Mesothelial cell of epicardium (in vitro differentiated cells): Measurements from ENCODE around the gene ST6GALNAC5. TPM values are rescaled to one million over a fixed set of nuclear protein-coding genes. Genes with fewer than 3 reads are reported as not detected.

Experiments used
- DNase-seq, 2 experiments: peaks; one replicate each; pipeline ENCODE4 v3.0.0; 2021; ENCODE audit warnings: low spot score in 2 of 2; ENCODE audit not compliant: unreplicated experiment in 2 of 2
- H3K27ac Mint-ChIP-seq: 2 replicates; pipeline ENCODE4 v1.8.0; 2021; ENCODE audit warnings: mixed read lengths
- H3K27me3 Mint-ChIP-seq: 2 replicates; pipeline ENCODE4 v1.8.0; 2021; ENCODE audit warnings: low read depth, mixed read lengths
- H3K36me3 Mint-ChIP-seq: 2 replicates; pipeline ENCODE4 v1.8.0; 2021; ENCODE audit warnings: mixed read lengths
- H3K4me1 Mint-ChIP-seq: 2 replicates; pipeline ENCODE4 v1.8.0; 2021; ENCODE audit warnings: mixed read lengths
- H3K4me3 Mint-ChIP-seq: 2 replicates; pipeline ENCODE4 v1.8.0; 2021; ENCODE audit warnings: mild to moderate bottlenecking, moderate library complexity, mixed read lengths
- H3K9me3 Mint-ChIP-seq: 2 replicates; pipeline ENCODE4 v1.8.0; 2021; ENCODE audit warnings: mixed read lengths
- total RNA-seq: library from RNA; stranded (reverse); gene quantifications from 3 replicates; pipeline ENCODE4 v1.2.1, GENCODE V29; 2021
- TF ChIP-seq, protein P1 (sequence below): fragments of 200-600 bp; sonication (generic); IDR thresholded peaks from one replicate; pipeline ENCODE4 v1.5.0; 2021; ENCODE audit warnings: antibody characterized with exemption; ENCODE audit not compliant: unreplicated experiment

The ST6GALNAC5 gene
- total RNA-seq, 1 donor from 2014 or later, result 16.7 TPM

DNA sequence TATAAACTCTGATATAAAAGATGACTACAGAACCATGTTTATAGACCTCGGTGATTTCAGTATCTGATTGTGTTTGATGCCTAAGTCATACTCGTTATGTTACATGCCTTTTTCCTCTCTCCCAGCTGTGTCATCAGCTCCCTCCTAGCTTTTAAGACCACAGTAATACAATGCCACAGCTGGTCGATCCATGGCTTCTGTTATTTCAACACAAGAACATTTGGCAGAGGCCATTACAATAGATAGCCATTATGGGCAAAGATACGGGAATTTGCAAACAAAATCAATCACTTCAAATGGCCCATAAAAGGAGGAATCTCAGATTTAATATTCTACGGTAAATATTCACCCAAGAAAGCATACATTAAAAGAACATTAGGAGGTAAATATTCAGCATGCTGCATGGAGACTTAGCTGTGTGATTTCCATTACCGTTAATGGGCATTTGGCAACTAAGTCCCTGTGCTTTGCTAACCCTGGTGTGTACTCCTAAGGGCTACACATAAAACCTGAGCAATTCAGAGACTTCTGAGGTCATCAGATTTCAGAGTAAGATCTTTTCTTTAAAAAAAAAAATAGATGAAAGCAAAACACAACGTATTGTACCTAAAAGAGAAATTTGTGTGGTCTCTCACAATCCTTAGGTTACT, 198.5 kb downstream of the ST6GALNAC5 start:
- Mint-ChIP-seq H3K9me3 (no peaks in the 10 kb centered on the region), H3K4me3 (no peak overlapping the region), H3K27me3 (peaks cover 1% of the 10 kb centered on the region)

DNA sequence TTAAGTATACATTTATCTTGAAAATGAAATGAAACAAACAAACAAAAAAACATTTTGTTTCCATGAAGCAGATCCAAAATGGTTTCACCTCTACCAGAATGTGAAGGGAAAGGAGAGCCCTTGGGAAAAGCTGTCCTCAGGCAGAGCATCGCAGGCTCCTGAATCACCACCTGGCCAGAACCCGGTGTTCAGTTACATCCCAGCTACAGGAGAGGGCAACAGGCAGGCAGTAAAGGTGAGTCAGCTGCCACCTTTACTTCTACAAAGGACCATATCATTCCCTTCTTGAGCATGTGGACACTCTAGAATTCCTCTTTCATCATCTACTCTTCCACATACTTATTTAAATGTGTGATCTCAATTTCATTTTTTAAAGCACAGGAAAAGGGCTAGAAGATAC, 200.7 kb downstream of the ST6GALNAC5 start:
- no peaks in the 10 kb centered on the region for H3K4me1 Mint-ChIP-seq

More for the DNA sequence above, 198.5 kb downstream of the ST6GALNAC5 start:
- TF ChIP-seq, protein P1, sequence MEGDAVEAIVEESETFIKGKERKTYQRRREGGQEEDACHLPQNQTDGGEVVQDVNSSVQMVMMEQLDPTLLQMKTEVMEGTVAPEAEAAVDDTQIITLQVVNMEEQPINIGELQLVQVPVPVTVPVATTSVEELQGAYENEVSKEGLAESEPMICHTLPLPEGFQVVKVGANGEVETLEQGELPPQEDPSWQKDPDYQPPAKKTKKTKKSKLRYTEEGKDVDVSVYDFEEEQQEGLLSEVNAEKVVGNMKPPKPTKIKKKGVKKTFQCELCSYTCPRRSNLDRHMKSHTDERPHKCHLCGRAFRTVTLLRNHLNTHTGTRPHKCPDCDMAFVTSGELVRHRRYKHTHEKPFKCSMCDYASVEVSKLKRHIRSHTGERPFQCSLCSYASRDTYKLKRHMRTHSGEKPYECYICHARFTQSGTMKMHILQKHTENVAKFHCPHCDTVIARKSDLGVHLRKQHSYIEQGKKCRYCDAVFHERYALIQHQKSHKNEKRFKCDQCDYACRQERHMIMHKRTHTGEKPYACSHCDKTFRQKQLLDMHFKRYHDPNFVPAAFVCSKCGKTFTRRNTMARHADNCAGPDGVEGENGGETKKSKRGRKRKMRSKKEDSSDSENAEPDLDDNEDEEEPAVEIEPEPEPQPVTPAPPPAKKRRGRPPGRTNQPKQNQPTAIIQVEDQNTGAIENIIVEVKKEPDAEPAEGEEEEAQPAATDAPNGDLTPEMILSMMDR, result no peak
- DNase-seq, result no peak
- Mint-ChIP-seq H3K36me3 (no peaks in the 10 kb centered on the region), H3K4me1 (no peaks in the 10 kb centered on the region), H3K27ac (no peak overlapping the region)

DNA sequence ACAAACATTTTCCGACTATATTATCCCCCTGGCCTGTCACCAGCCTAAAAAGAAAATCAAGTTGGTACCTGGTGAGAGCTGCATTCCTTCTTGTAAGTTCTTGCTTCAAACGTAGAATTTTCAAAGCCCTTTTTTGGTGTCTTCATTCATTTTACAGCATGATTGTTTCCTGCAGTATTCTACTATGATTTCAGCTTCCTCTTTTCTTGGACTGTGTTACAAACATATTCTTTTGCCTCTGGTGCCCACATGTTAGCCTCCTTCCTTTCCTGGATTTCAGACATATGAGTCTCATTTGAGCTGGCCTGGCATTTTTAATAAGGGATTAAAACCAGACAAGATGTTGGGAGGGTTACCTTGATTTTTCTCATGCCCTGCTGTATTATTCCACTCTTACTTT, 209.5 kb downstream of the ST6GALNAC5 start:
- DNase-seq, result no peak
- Mint-ChIP-seq H3K36me3 (no peaks in the 10 kb centered on the region), H3K4me1 (no peaks in the 10 kb centered on the region), H3K9me3 (peaks cover 15% of the 10 kb centered on the region), H3K27ac (no peak overlapping the region), H3K27me3 (no peaks in the 10 kb centered on the region), H3K4me3 (no peak overlapping the region)
- TF ChIP-seq, protein P1, result no peak

More for the DNA sequence above, 200.7 kb downstream of the ST6GALNAC5 start:
- no peak for DNase-seq
- H3K9me3 Mint-ChIP-seq, result peaks cover under 1% of the 10 kb centered on the region
- H3K36me3 Mint-ChIP-seq, result no peaks in the 10 kb centered on the region
- TF ChIP-seq, protein P1, result no peak
- H3K27ac Mint-ChIP-seq, result no peak overlapping the region
- peaks cover 1% of the 10 kb centered on the region for H3K27me3 Mint-ChIP-seq
- no peak overlapping the region for H3K4me3 Mint-ChIP-seq

DNA sequence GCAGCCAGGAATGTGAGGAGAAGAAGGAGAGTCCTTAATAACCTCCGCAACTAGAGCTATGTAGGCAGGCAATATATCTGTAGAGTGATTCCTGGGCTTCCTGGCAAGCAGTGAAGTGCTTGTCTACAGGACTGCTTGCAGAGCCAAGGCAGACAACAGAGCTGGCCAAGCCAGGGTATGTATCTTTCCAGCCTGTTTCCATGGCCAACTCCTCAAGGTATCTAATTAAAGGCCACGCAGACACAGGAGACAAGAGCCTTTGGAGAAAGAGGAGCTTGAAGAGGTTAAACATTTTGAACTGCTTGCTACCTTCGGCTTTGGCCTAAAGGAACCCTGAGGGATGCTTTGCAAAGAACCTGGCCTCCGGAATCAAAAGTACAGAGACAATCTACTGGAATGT, 214.6 kb downstream of the ST6GALNAC5 start:
- Mint-ChIP-seq H3K4me1 (no peaks in the 10 kb centered on the region), H3K36me3 (peaks cover 8% of the 10 kb centered on the region), H3K27ac (no peak overlapping the region), H3K27me3 (no peaks in the 10 kb centered on the region), H3K4me3 (no peak overlapping the region), H3K9me3 (no peaks in the 10 kb centered on the region)
- no peak for DNase-seq
- TF ChIP-seq, protein P1, result no peak

DNA sequence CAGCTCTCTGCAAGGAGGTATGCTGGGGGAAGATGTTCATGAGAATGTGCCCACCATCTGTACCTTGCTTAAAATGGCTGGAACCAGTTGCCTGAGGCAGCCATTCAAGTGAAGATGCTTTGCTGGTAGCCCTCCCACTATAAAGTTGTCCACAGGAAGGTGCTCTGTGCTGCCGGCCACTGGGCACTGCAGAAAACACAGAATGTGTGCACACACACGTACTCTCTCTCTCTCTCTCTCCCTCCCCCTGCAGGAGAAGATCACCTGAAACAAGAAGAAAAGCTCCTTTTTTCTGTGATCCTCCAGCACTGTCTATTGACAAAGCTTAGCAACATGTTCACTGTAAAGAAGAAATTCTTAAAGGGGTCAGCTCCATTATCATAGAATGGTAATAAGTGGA, 217.2 kb downstream of the ST6GALNAC5 start:
- no peaks in the 10 kb centered on the region for H3K9me3 Mint-ChIP-seq
- TF ChIP-seq, protein P1, result no peak
- no peak overlapping the region for H3K27ac Mint-ChIP-seq
- no peak overlapping the region for H3K4me3 Mint-ChIP-seq
- H3K4me1 Mint-ChIP-seq, result no peaks in the 10 kb centered on the region
- DNase-seq, result no peak
- peaks cover 8% of the 10 kb centered on the region for H3K36me3 Mint-ChIP-seq
- no peaks in the 10 kb centered on the region for H3K27me3 Mint-ChIP-seq
